C4-2B (cell line): Measurements from ENCODE around the gene SEC14L6.

Source experiments
- ZFX ChIP-seq: fragments of 450-650 bp; IDR thresholded peaks from 2 replicates; pipeline ENCODE4 v1.6.1; 2017
- TF ChIP-seq, protein P1 (sequence below): fragments of 450-650 bp; conservative IDR thresholded peaks from 2 replicates; pipeline ENCODE4 v1.5.1; 2017; ENCODE audit warnings: mild to moderate bottlenecking

GRCh38 chr22:30502153-30502552, 44.4 kb downstream of the SEC14L6 start:
- TF ChIP-seq, protein P1, sequence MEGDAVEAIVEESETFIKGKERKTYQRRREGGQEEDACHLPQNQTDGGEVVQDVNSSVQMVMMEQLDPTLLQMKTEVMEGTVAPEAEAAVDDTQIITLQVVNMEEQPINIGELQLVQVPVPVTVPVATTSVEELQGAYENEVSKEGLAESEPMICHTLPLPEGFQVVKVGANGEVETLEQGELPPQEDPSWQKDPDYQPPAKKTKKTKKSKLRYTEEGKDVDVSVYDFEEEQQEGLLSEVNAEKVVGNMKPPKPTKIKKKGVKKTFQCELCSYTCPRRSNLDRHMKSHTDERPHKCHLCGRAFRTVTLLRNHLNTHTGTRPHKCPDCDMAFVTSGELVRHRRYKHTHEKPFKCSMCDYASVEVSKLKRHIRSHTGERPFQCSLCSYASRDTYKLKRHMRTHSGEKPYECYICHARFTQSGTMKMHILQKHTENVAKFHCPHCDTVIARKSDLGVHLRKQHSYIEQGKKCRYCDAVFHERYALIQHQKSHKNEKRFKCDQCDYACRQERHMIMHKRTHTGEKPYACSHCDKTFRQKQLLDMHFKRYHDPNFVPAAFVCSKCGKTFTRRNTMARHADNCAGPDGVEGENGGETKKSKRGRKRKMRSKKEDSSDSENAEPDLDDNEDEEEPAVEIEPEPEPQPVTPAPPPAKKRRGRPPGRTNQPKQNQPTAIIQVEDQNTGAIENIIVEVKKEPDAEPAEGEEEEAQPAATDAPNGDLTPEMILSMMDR, result no peak
- no peak for TF ChIP-seq ZFX
